Hepatocyte (in vitro differentiated cells): Measurements from ENCODE around the gene SETBP1.

Experiments used
- CTCF ChIP-seq: fragments of 200-600 bp; sonication (generic); IDR thresholded peaks from 2 replicates; pipeline ENCODE4 v1.5.1; 2016; ENCODE audit warnings: antibody characterized with exemption, mild to moderate bottlenecking; ENCODE audit not compliant: poor library complexity
- EZH2phosphoT487 ChIP-seq: fragments of 200-600 bp; sonication (generic); IDR thresholded peaks from one replicate; pipeline ENCODE4 v1.6.1; 2018; ENCODE audit warnings: antibody characterized with exemption, mild to moderate bottlenecking, low read depth, moderate library complexity; ENCODE audit not compliant: unreplicated experiment, severe bottlenecking

- TF ChIP-seq CTCF (no peak), EZH2phosphoT487 (no peak)
Observed at GRCh38 chr18:44736664-44737380, 56.1 kb downstream of the SETBP1 start.
